Mesangial cell (primary cell): ENCODE results near the gene BRDT. TPM values are rescaled to one million over a fixed set of nuclear protein-coding genes. Genes with fewer than 3 reads are reported as not detected.

Experiments used
- total RNA-seq: library from RNA; depleted of rRNA; stranded (reverse); fragments of >200 nt; gene quantifications from 2 replicates; pipeline ENCODE4 v1.2.3, GENCODE V29; 2015

Gene BRDT
- not detected in 2 replicates for total RNA-seq

GRCh38 chr1:91949356-91949699 is at the start of gene BRDT:
BRDT (plus strand) TSS chr1:91949401; CDS start chr1:91962755, 13,354 bp downstream.

Other genes with a start within 250 kb of the BRDT start
- gene TGFBR3, start 63.2 kb upstream of the BRDT start, total RNA-seq, result 2.3 and 7.7 TPM in 2 replicates
- gene EPHX4, start 80.6 kb downstream of the BRDT start, total RNA-seq, result 3.4 and 6.0 TPM in 2 replicates
- not detected in 2 replicates for gene SETSIP, start 126.0 kb downstream of the BRDT start, total RNA-seq
- gene BTBD8, start 130.9 kb downstream of the BRDT start, total RNA-seq, result 0.65 and 3.0 TPM in 2 replicates